Measurements from ENCODE around the gene MYBPC1.
A peak's percentile ranks its signal among the peaks of the same experiment; 100 is the strongest.

Gene MYBPC1

DNA sequence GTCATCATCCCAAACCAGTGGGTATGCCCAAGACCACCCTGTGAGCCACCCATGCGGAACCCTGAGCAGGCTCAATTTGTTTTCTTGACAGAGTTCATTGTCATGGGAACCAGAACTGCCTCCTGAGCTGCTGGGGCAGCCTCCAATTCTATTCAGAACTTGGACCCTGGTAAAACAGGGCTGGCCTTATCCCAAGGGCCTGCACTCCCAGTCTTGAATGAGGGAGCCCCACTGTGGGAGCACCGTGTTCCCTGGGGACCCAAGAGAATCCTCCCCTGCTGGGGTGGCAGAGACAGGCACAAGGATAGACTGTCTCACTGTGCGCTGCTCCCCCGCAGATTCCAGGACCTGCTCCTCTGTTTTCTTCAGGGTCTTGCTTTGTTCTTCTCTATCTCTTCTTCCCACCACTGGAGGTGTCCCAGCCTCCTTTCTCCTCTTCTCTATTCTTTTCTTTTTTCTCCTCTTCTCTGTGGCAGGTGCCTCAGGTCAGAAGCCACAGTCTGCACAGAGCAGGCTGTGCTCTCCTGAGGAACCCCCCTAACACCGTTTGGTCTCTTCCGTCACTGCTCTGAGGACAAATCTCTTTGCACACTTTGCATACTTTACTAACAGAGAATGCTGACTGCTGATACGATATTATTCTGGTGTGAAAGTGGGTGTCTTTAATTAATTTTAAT lies 71.4 kb downstream of the MYBPC1 start:
- peaks cover 5% of the 10 kb centered on the region for H3K4me1 ChIP-seq
- no peaks in the 10 kb centered on the region for H3K36me3 ChIP-seq (ENCODE audit: control insufficient read depth, insufficient read depth, low read length)
- TF ChIP-seq, protein P1, sequence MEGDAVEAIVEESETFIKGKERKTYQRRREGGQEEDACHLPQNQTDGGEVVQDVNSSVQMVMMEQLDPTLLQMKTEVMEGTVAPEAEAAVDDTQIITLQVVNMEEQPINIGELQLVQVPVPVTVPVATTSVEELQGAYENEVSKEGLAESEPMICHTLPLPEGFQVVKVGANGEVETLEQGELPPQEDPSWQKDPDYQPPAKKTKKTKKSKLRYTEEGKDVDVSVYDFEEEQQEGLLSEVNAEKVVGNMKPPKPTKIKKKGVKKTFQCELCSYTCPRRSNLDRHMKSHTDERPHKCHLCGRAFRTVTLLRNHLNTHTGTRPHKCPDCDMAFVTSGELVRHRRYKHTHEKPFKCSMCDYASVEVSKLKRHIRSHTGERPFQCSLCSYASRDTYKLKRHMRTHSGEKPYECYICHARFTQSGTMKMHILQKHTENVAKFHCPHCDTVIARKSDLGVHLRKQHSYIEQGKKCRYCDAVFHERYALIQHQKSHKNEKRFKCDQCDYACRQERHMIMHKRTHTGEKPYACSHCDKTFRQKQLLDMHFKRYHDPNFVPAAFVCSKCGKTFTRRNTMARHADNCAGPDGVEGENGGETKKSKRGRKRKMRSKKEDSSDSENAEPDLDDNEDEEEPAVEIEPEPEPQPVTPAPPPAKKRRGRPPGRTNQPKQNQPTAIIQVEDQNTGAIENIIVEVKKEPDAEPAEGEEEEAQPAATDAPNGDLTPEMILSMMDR (IDR thresholded peaks at IDR 0.05) = no peak
- H3K4me2 ChIP-seq (ENCODE audit: low read length) = no peak overlapping the region
- no peak overlapping the region for H3K4me3 ChIP-seq (ENCODE audit: low read depth, low read length)
- H3K9me3 ChIP-seq (ENCODE audit: control insufficient read depth, low read length) = no peaks in the 10 kb centered on the region
- H3K79me2 ChIP-seq = no peaks in the 10 kb centered on the region
- H3K27ac ChIP-seq = no peak overlapping the region
- H3K27me3 ChIP-seq (ENCODE audit: control insufficient read depth, insufficient read depth, low read length) = no peaks in the 10 kb centered on the region
- no peak overlapping the region for H3K9ac ChIP-seq
- no peak overlapping the region for H2AFZ ChIP-seq

DNA sequence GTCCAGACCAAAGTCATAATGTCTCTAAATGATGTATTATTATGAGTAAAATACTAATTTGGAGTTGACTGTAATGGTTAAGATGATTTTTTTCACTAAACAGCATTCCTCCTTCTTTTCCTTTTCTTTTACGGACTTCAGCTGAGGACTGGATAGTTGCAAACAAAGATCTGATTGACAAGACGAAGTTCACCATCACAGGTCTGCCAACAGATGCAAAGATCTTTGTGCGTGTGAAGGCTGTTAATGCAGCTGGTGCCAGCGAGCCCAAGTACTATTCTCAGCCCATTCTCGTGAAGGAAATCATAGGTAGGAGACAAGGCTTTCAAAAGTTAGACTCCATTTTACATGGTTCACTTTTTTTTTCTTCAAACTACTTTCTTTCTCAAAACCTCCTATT lies 72.8 kb downstream of the MYBPC1 start:
- H3K9ac ChIP-seq = no peak overlapping the region
- H3K4me1 ChIP-seq = peaks cover 16% of the 10 kb centered on the region
- H3K4me2 ChIP-seq (ENCODE audit: low read length) = no peak overlapping the region
- H3K9me3 ChIP-seq (ENCODE audit: control insufficient read depth, low read length) = no peaks in the 10 kb centered on the region
- H3K36me3 ChIP-seq (ENCODE audit: control insufficient read depth, insufficient read depth, low read length) = no peaks in the 10 kb centered on the region
- H2AFZ ChIP-seq = no peak overlapping the region
- no peak overlapping the region for H3K4me3 ChIP-seq (ENCODE audit: low read depth, low read length)
- TF ChIP-seq, protein P1 (IDR thresholded peaks at IDR 0.05) = no peak
- H3K27me3 ChIP-seq (ENCODE audit: control insufficient read depth, insufficient read depth, low read length) = no peaks in the 10 kb centered on the region
- no peaks in the 10 kb centered on the region for H3K79me2 ChIP-seq
- H3K27ac ChIP-seq = no peak overlapping the region

DNA sequence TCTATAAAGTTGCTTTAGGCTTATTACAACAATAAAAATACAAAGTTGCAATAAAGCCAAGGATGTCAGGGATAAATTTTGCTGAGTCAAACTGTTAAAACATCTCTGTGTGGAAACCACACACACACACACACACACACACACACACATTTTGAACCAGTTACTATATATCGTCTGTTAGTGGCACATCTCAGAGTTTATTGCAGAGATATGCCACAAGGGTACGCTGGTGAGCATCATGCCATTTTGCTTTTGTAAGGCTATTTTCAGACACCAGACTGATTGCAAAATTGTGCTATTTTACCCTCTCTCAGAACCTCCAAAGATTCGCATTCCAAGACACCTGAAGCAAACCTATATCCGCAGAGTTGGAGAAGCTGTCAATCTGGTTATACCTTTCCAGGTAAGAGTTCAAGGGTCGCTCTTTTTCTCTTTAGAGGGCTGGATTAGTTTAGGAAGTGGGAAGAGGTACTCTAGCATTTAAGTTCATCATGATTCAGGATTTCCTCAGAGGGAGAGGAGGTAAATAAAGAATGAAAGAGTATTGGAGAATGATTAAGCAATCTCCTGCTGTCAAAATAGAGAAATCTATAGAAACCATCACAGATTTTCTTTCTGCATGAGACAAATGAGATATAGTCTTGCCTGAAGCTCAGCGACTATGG lies 75.4 kb downstream of the MYBPC1 start:
- Histone ChIP-seq H3K79me2 (no peaks in the 10 kb centered on the region), H3K4me3 (ENCODE audit: low read depth, low read length) (no peak overlapping the region), H3K36me3 (ENCODE audit: control insufficient read depth, insufficient read depth, low read length) (no peaks in the 10 kb centered on the region), H3K9ac (no peak overlapping the region), H3K4me2 (ENCODE audit: low read length) (no peak overlapping the region), H3K27ac (no peak overlapping the region), H2AFZ (peak overlapping the region; percentile 69), H3K27me3 (ENCODE audit: control insufficient read depth, insufficient read depth, low read length) (no peaks in the 10 kb centered on the region), H3K9me3 (ENCODE audit: control insufficient read depth, low read length) (no peaks in the 10 kb centered on the region), H3K4me1 (peaks cover 25% of the 10 kb centered on the region)
- TF ChIP-seq, protein P1 (IDR thresholded peaks at IDR 0.05) = peak; percentile 78

DNA sequence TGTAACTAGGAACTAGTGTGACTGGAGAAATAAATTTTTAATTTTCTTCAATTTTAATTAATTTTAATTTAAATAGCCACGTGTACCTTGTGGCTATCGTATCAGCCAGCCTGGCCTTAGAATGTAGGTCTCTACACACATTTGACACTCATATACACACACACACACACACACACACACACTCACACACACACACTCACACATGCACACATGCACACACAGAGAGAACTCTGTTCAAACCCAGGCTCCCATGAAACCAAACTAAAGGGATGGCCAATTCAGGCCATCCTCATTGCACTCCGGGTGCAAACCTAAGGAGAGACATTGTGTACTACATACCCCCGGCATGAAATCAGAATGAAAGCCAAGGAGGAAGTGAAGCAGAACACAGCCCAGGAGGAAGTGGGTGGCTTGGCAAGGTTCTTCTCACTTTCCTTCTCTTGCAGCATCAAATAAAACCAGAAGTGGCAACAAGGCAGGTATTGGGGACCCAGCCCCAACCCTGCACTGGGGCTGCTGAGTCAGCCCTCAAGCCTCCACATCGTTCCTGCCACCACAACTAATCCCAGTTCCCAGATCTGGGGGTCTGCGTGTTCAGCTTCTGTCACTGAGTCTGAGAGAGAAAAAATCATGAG lies 76.5 kb downstream of the MYBPC1 start:
- no peak overlapping the region for H3K9ac ChIP-seq
- H3K9me3 ChIP-seq (ENCODE audit: control insufficient read depth, low read length) = no peaks in the 10 kb centered on the region
- H3K36me3 ChIP-seq (ENCODE audit: control insufficient read depth, insufficient read depth, low read length) = no peaks in the 10 kb centered on the region
- H3K4me1 ChIP-seq = peaks cover 25% of the 10 kb centered on the region
- TF ChIP-seq, protein P1 (IDR thresholded peaks at IDR 0.05) = no peak
- peak overlapping the region; percentile 67 for H3K27ac ChIP-seq
- H3K4me3 ChIP-seq (ENCODE audit: low read depth, low read length) = no peak overlapping the region
- peak overlapping the region; percentile 28 for H3K4me2 ChIP-seq (ENCODE audit: low read length)
- H3K79me2 ChIP-seq = no peaks in the 10 kb centered on the region
- H3K27me3 ChIP-seq (ENCODE audit: control insufficient read depth, insufficient read depth, low read length) = no peaks in the 10 kb centered on the region
- H2AFZ ChIP-seq = peak overlapping the region; percentile 66
